Neural cell (in vitro differentiated cells): Measurements from ENCODE around the gene TMEM168.

ENCODE experiments used
- EP300 ChIP-seq: fragments of 450-650 bp; conservative IDR thresholded peaks from 2 replicates; pipeline ENCODE4 v1.6.1; 2014; ENCODE audit warnings: antibody characterized with exemption, mild to moderate bottlenecking, moderate library complexity; ENCODE audit not compliant: poor library complexity, severe bottlenecking
- EZH2 ChIP-seq: fragments of 200-600, 300-800 bp; shearing (Covaris generic), sonication (generic); IDR thresholded peaks from 2 replicates; pipeline ENCODE4 v1.6.1; 2014; ENCODE audit warnings: antibody characterized with exemption, low read length, borderline replicate concordance, mild to moderate bottlenecking; ENCODE audit not compliant: insufficient read depth, poor library complexity, severe bottlenecking
- MXI1 ChIP-seq: fragments of 450-650 bp; conservative IDR thresholded peaks from 2 replicates; pipeline ENCODE4 v1.6.1; 2014; ENCODE audit warnings: antibody characterized with exemption, mild to moderate bottlenecking; ENCODE audit not compliant: poor library complexity, severe bottlenecking
- POLR2AphosphoS5 ChIP-seq: IDR thresholded peaks from 2 replicates; pipeline ENCODE4 v1.6.1; 2012
- RAD21 ChIP-seq: fragments of 450-650 bp; conservative IDR thresholded peaks from 2 replicates; pipeline ENCODE4 v1.6.1; 2014; ENCODE audit warnings: antibody characterized with exemption, mild to moderate bottlenecking, moderate library complexity
- TAF1 ChIP-seq: IDR thresholded peaks from 2 replicates; pipeline ENCODE4 v1.6.1; 2012; ENCODE audit warnings: low read depth
- TF ChIP-seq, protein P1 (sequence below): fragments of 450-650 bp; IDR thresholded peaks from 2 replicates; pipeline ENCODE4 v1.5.1; 2014; ENCODE audit warnings: antibody characterized with exemption, mild to moderate bottlenecking, moderate library complexity; ENCODE audit not compliant: poor library complexity, severe bottlenecking

DNA sequence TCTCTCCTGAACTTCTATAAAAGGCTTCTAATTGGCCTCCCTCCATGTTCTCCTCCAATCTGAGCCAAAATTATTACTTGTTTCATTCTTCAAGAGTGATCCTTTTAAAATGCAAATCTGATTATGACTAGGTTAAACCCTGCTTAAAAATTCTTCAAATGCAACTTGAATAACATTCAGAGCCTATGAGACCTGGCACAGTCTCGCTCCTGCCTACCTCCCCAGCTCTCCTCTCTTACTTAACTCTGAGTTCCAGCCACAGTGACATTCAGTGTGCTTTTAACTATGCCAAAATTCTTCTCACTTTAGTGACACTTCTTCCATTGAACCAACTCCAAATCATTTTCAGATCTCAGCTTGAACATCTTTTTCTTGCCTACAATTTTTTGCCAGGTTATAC lies 68.8 kb downstream of the TMEM168 start:
- TF ChIP-seq TAF1 (no peak), POLR2AphosphoS5 (no peak), MXI1 (no peak), EZH2 (no peak), RAD21 (no peak), EP300 (no peak)
- TF ChIP-seq, protein P1, sequence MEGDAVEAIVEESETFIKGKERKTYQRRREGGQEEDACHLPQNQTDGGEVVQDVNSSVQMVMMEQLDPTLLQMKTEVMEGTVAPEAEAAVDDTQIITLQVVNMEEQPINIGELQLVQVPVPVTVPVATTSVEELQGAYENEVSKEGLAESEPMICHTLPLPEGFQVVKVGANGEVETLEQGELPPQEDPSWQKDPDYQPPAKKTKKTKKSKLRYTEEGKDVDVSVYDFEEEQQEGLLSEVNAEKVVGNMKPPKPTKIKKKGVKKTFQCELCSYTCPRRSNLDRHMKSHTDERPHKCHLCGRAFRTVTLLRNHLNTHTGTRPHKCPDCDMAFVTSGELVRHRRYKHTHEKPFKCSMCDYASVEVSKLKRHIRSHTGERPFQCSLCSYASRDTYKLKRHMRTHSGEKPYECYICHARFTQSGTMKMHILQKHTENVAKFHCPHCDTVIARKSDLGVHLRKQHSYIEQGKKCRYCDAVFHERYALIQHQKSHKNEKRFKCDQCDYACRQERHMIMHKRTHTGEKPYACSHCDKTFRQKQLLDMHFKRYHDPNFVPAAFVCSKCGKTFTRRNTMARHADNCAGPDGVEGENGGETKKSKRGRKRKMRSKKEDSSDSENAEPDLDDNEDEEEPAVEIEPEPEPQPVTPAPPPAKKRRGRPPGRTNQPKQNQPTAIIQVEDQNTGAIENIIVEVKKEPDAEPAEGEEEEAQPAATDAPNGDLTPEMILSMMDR, result no peak
